ENCODE results near the gene ME3. TPM values are rescaled to one million over a fixed set of nuclear protein-coding genes. Genes with fewer than 3 reads are reported as not detected.

The ME3 gene
- total and polyA plus RNA-seq, 4 donors, result 7.4 to 38.7 (median 21.2) TPM

GRCh38 chr11:86483610-86483939, 188.8 kb downstream of the ME3 start:
- no peaks in the 10 kb centered on the region for H3K9me3 ChIP-seq (ENCODE audit: control insufficient read depth in 4 of 4, insufficient read depth in 3 of 4, low read length in 3 of 4)
- 71 to 81% methylated on average over 3 of the region's 3 CpGs for WGBS, 2 donors
- no peak overlapping the region for H3K9ac ChIP-seq (ENCODE audit: insufficient read depth in 1 of 2, low read length in 2 of 2)
- no peak overlapping the region for H3K4me3 ChIP-seq
- no peak for TF ChIP-seq CTCF (IDR thresholded peaks at IDR 0.05; ENCODE audit: control extremely low read depth, extremely low read depth)
- no peaks in the 10 kb centered on the region for H3K27me3 ChIP-seq (ENCODE audit: control insufficient read depth in 3 of 3, insufficient read depth in 3 of 3, low read length in 2 of 3)
- DNase-seq (no peak), ATAC-seq (ENCODE audit: insufficient read depth, low FRiP score) (no peak)
- peaks cover 2 to 14% (median 5%) of the 10 kb centered on the region in 5 donors for H3K4me1 ChIP-seq (ENCODE audit: control insufficient read depth in 5 of 5, insufficient read depth in 5 of 5, low read length in 5 of 5)
- H3K27ac ChIP-seq (ENCODE audit: low read depth in 1 of 2, low read length in 1 of 2), result peak overlapping the region; percentile 1 to 72
- peaks cover 0 to 1% (median 0%) of the 10 kb centered on the region in 4 donors for H3K36me3 ChIP-seq (ENCODE audit: control insufficient read depth in 4 of 4, insufficient read depth in 4 of 4, low read length in 4 of 4)

GRCh38 chr11:86482692-86483091, 189.7 kb downstream of the ME3 start:
- H3K27ac ChIP-seq (ENCODE audit: low read depth in 1 of 2, low read length in 1 of 2), result no peak overlapping the region
- H3K4me3 ChIP-seq, result no peak overlapping the region
- peak in 1 of 3 donors; percentile 56 for DNase-seq
- TF ChIP-seq CTCF (IDR thresholded peaks at IDR 0.05; ENCODE audit: control extremely low read depth, extremely low read depth), result no peak
- no peaks in the 10 kb centered on the region for H3K9me3 ChIP-seq (ENCODE audit: control insufficient read depth in 4 of 4, insufficient read depth in 3 of 4, low read length in 3 of 4)
- no peak for ATAC-seq (ENCODE audit: insufficient read depth, low FRiP score)
- no peaks in the 10 kb centered on the region for H3K36me3 ChIP-seq (ENCODE audit: control insufficient read depth in 4 of 4, insufficient read depth in 4 of 4, low read length in 4 of 4)
- H3K4me1 ChIP-seq (ENCODE audit: control insufficient read depth in 5 of 5, insufficient read depth in 5 of 5, low read length in 5 of 5), result peaks cover 2 to 17% (median 7%) of the 10 kb centered on the region in 5 donors
- WGBS, 2 donors, result 83 to 92% methylated on average over 2 of the region's 2 CpGs
- no peak overlapping the region for H3K9ac ChIP-seq (ENCODE audit: insufficient read depth in 1 of 2, low read length in 2 of 2)
- no peaks in the 10 kb centered on the region for H3K27me3 ChIP-seq (ENCODE audit: control insufficient read depth in 3 of 3, insufficient read depth in 3 of 3, low read length in 2 of 3)

- no peak for TF ChIP-seq CTCF (IDR thresholded peaks at IDR 0.05; ENCODE audit: control extremely low read depth, extremely low read depth)
- H3K9ac ChIP-seq (ENCODE audit: insufficient read depth in 1 of 2, low read length in 2 of 2), result no peak overlapping the region
- H3K9me3 ChIP-seq (ENCODE audit: control insufficient read depth in 4 of 4, insufficient read depth in 3 of 4, low read length in 3 of 4), result no peaks in the 10 kb centered on the region
- no peak overlapping the region for H3K4me3 ChIP-seq
- DNase-seq, result no peak
- H3K4me1 ChIP-seq (ENCODE audit: control insufficient read depth in 5 of 5, insufficient read depth in 5 of 5, low read length in 5 of 5), result peaks cover 2 to 10% (median 8%) of the 10 kb centered on the region in 5 donors
- ATAC-seq (ENCODE audit: insufficient read depth, low FRiP score), result no peak
- 87 to 88% methylated on average over 1 of the region's 1 CpG for WGBS, 2 donors
- H3K27ac ChIP-seq (ENCODE audit: low read depth in 1 of 2, low read length in 1 of 2), result no peak overlapping the region
- no peaks in the 10 kb centered on the region for H3K27me3 ChIP-seq (ENCODE audit: control insufficient read depth in 3 of 3, insufficient read depth in 3 of 3, low read length in 2 of 3)
- H3K36me3 ChIP-seq (ENCODE audit: control insufficient read depth in 4 of 4, insufficient read depth in 4 of 4, low read length in 4 of 4), result no peaks in the 10 kb centered on the region
These were observed 191.0 kb downstream of the ME3 start for GRCh38 chr11:86481399-86481798.

- TF ChIP-seq CTCF (IDR thresholded peaks at IDR 0.05; ENCODE audit: control extremely low read depth, extremely low read depth), result no peak
- Histone ChIP-seq H3K27ac (ENCODE audit: low read depth in 1 of 2, low read length in 1 of 2) (no peak overlapping the region), H3K4me3 (no peak overlapping the region), H3K36me3 (ENCODE audit: control insufficient read depth in 4 of 4, insufficient read depth in 4 of 4, low read length in 4 of 4) (no peaks in the 10 kb centered on the region), H3K9me3 (ENCODE audit: control insufficient read depth in 4 of 4, insufficient read depth in 3 of 4, low read length in 3 of 4) (no peaks in the 10 kb centered on the region), H3K27me3 (ENCODE audit: control insufficient read depth in 3 of 3, insufficient read depth in 3 of 3, low read length in 2 of 3) (no peaks in the 10 kb centered on the region), H3K9ac (ENCODE audit: insufficient read depth in 1 of 2, low read length in 2 of 2) (no peak overlapping the region), H3K4me1 (ENCODE audit: control insufficient read depth in 5 of 5, insufficient read depth in 5 of 5, low read length in 5 of 5) (peaks cover 2 to 20% (median 8%) of the 10 kb centered on the region in 5 donors)
- DNase-seq (no peak), ATAC-seq (ENCODE audit: insufficient read depth, low FRiP score) (no peak)
These were observed 194.1 kb downstream of the ME3 start for GRCh38 chr11:86478348-86478747.
